HG02642 (cell line): Measurements from ENCODE around the gene VSTM2B.

Experiments
- ATAC-seq: cut with Tn5 transposase; IDR thresholded peaks from one replicate; pipeline ENCODE4 v1.9.1; 2021; ENCODE audit warnings: mild to moderate bottlenecking; ENCODE audit not compliant: unreplicated experiment, poor library complexity

Gene VSTM2B

DNA sequence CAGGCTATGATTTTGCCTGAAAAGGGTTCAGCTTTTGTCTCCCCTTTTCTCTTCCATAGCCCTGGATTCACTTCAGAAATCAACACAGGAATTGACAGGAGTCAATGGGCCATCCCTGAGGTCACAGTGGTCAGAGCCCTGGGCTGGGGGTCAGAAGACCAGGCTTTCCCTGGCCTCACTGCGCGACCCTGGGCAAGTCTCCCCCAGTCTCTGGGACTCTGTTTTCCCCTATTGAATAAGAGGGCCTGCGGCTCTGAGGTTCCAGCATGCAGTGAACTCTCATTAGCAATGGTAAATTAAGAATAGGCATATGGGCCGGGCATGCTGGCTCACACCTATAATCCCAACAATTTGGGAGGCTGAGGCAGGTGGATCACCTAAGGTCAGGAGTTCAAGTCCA, 30.7 kb upstream of the VSTM2B start:
- ATAC-seq = no peak

GRCh38 chr19:29495901-29496441, 29.8 kb upstream of the VSTM2B start:
- ATAC-seq = no peak

DNA sequence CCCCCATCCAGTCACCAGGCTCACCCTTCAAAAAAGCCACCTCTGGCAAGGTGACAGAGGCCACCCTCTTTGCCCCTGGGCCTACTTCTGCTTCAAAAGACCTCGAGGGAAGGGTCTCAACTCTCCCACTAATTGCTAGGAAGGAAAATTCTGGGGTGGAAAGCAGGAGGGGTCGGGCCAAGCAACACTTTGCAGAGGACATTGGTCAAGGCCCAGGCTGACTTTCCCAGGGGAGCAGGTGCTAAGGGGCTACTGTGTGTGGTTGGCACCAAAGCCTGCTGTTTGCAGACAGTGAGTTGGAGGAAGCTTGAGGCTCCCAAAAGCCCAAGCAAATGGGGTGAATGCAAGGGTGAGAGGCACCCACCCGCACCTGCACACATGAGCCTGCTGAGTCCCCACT, 28.6 kb upstream of the VSTM2B start:
- no peak for ATAC-seq

- no peak for ATAC-seq
Measured at GRCh38 chr19:29497686-29498436, 27.9 kb upstream of the VSTM2B start.

DNA sequence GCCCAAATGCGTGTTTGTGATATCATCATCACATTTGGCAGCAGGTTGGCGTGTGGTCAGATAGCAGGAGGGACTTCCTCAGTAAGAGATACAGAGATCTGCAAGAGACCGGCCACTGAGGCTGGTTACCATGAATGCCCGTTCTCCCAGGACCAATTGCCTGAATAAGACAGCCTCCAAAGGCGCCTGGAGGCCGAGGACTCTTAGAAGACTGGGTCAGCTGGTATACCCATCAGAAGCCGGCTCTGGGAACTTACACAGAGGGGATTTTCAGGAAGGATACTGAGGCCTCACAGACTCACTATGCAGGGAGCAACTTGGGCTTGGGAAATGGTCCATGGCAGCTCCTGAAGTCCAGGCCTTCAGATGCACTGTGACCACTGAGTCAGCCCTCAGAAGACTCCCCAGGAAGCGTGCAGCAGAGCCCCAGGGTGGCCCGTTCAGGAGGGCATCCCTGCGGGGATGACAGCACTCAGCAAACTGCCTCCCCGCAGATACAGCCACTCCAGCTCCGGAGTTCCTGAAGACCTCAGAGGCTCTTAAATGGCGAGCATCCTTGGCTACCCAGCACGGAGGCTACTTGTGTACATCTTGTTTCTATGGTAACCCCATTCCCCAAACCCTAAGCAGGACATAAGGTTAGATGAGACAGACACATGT, 26.4 kb upstream of the VSTM2B start:
- ATAC-seq = no peak

- ATAC-seq = no peak
Measured at GRCh38 chr19:29499921-29500590, 25.7 kb upstream of the VSTM2B start.

DNA sequence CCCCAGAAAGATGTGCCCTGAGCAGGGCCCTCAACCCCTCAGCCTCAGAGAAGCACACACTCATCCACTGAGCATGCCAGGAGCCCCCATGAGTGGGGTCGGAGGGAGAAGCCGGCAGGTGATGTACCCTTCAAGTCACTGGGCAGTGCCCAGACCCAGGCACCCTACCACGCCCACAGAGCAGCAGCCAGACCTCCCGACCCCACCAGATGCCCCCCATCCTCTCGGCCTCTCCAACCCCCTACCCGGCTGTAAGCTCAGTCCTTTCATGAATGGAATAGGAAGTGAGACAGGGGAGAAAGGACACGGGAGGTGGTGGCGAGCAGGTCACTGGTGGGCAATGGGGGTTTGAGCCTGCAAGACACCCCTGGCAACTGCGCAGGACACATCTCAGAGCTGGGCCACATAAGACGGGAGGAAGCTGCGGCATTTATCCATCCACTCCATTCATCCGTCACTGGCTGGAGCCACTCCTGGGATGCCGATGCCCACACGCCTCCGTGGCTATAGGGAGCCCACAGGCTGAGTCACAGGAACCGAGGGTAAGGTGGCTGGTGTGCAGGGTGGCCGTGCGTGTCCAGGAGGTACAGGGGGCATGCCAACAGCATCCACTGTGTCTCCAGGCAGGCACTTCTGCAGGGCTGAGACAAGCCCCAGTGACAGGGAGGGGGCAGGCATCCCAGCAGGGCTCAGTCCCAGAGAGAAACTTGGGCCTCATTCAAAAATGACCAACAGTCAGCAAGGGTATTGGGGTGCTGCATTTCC, 23.8 kb upstream of the VSTM2B start:
- ATAC-seq = no peak

DNA sequence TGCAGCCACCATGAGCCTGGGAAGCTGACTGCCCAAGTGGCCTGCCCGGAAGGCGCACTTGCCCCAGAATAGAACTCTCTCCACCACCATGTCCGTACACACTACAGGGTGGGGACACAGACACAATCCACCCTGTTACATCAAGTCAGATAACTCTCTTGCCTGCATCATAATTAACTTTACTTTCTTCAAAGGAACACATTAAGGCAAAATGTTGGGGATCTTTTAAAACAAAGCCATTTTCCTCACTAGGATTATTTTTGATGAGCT, 23.3 kb upstream of the VSTM2B start:
- ATAC-seq = no peak

DNA sequence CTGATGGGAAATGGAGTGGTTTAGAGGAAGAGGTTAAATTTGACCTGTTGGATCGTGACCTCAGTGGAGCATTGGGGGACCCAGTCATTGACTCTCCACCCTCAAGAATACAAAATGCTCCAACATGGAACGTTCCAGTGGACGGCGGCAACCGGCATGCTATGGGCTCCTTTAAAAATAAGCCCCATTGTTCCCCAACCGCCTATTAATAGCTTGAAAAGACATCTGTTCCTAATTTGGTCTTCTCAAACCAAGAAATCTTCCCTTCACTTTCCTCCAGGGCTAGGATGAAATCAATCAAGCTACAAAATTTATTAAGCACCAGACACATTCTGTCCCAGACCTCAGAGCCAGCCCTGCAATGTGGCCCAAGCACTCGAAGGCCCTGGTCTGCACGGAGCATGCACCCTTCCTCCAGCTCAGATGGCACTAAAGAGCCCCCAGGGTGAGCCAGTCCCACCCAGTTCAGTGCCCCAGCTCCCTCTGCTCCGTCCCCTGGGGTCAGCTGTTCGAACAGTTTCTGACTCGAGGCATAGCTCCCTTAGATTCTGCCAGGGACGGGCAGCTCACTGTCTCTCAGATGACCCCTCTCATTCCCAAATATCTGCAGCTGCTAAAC, 22.5 kb upstream of the VSTM2B start:
- ATAC-seq = no peak

DNA sequence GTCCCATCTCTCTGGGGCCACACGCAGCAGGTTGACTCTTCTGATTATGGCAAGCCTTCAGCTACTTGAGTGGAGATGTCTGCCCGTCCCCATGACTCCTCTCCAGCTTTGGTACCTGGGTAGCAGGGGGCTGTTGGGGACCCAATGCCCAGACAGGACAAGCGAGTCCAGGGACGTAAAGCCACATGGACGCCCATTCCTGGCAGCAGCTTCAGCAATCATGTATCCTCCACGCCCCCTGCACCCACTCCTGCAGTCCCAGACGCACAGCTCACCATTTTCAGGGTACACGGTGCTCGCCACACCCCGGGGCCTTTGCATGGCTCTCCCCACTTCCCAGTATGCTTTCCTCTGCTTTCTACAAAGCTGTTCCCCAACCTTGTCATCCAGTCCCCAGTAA, 22.0 kb upstream of the VSTM2B start:
- ATAC-seq = no peak

GRCh38 chr19:29504454-29504853, 21.3 kb upstream of the VSTM2B start:
- no peak for ATAC-seq

DNA sequence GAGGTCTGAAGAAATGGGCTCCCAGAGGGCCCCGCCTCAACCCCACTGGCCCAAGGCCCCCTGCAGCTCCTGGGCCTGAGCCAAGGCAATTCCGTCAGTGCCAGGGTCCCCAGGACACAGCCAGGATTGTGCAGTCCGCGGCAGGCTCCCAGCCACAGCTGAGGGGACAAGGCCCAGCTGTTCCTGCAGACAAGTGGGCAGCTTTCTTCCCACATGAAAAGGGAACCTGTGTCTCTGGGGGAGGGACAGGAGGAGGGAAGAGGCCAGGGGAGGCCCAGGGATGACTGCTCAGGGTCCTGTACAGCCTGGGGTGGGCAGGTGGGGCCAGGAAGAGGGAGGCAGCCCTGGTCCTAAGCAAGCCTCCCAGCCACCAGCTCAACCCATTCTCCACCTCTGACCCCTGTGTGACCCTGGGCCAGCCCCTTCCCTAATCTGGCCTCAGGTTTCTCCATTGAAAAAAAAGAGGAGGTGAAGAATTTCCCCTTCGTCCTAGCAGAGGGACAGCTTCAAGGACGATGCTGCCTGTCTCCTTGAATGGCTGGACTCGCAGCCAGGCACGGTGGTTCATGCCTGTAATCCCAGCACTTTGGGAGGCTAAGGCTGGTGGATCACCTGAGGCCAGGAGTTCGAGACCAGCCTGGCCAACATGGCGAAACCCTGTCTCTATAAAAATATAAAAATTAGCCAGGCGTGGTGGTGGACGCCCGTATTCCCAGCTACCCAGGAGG, 20.5 kb upstream of the VSTM2B start:
- no peak for ATAC-seq

DNA sequence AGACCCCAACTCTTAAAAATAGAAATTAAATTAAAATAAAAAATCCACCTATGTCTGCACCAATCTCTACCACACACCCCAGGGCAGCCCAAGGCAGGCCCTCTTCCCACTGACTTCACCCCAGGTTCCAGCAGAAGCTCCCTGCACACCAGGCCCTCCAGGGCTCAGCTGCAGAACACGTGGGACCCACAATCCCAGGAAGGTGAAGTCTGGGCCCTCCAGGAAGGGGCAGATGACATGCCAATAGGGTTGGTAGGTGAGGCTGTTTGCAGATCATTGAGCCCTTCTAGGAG, 19.2 kb upstream of the VSTM2B start:
- no peak for ATAC-seq

- no peak for ATAC-seq
Measured at GRCh38 chr19:29507081-29507860, 18.5 kb upstream of the VSTM2B start.

GRCh38 chr19:29508181-29508580, 17.6 kb upstream of the VSTM2B start:
- ATAC-seq = no peak

- no peak for ATAC-seq
Measured at GRCh38 chr19:29509456-29509855, 16.3 kb upstream of the VSTM2B start.

GRCh38 chr19:29510701-29511265, 15.0 kb upstream of the VSTM2B start:
- no peak for ATAC-seq

DNA sequence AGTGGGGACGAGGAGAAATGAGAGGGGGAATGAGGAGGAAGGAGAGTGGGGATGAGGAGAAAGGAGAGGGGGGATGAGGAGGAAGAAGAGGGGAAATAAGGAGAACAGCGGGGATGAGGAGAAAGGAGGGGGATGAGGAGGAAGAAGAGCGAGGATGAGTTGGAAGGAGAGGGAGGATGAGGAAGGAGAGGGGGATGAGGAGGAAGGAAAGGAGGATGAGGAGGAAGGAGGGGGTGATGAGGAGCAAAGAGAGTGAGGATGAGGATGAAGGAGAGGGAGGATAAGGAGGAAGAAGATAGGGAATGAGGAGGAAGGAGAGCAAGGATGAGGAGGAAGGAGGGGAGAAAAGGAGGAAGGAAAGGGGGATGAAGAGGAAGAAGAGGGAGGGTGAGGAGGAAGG, 14.0 kb upstream of the VSTM2B start:
- ATAC-seq = no peak

GRCh38 chr19:29512748-29513147, 13.0 kb upstream of the VSTM2B start:
- ATAC-seq = no peak
